ENCODE results near the gene MNX1.

MNX1 gene

GRCh38 chr7:157006205-157006747 is 4.2 kb downstream of the MNX1 start:
- no peak for TF ChIP-seq POLR2A (IDR thresholded peaks at IDR 0.05; ENCODE audit: low read depth, low read length)
- DNase-seq (ENCODE audit: insufficient read length, low spot score) (no peak), FAIRE-seq (no peak)

- DNase-seq (ENCODE audit: insufficient read length, low spot score) (no peak), FAIRE-seq (no peak)
- no peak for TF ChIP-seq POLR2A (IDR thresholded peaks at IDR 0.05; ENCODE audit: low read depth, low read length)
These were observed 4.8 kb downstream of the MNX1 start for GRCh38 chr7:157005456-157006204.

- no peak for TF ChIP-seq POLR2A (IDR thresholded peaks at IDR 0.05; ENCODE audit: low read depth, low read length)
- FAIRE-seq (no peak), DNase-seq (ENCODE audit: insufficient read length, low spot score) (no peak)
These were observed 5.7 kb downstream of the MNX1 start for GRCh38 chr7:157004521-157005455.

GRCh38 chr7:157003756-157004520 is 6.5 kb downstream of the MNX1 start:
- FAIRE-seq (no peak), DNase-seq (ENCODE audit: insufficient read length, low spot score) (no peak)
- TF ChIP-seq POLR2A (IDR thresholded peaks at IDR 0.05; ENCODE audit: low read depth, low read length): no peak

GRCh38 chr7:157003445-157003755 is 7.1 kb downstream of the MNX1 start:
- TF ChIP-seq POLR2A (IDR thresholded peaks at IDR 0.05; ENCODE audit: low read depth, low read length): no peak
- FAIRE-seq (no peak), DNase-seq (ENCODE audit: insufficient read length, low spot score) (no peak)

GRCh38 chr7:157002819-157003421 is 7.5 kb downstream of the MNX1 start:
- DNase-seq (ENCODE audit: insufficient read length, low spot score) (no peak), FAIRE-seq (no peak)
- TF ChIP-seq POLR2A (IDR thresholded peaks at IDR 0.05; ENCODE audit: low read depth, low read length): no peak

GRCh38 chr7:157001920-157002818 is 8.3 kb downstream of the MNX1 start:
- TF ChIP-seq POLR2A (IDR thresholded peaks at IDR 0.05; ENCODE audit: low read depth, low read length): no peak
- FAIRE-seq (no peak), DNase-seq (ENCODE audit: insufficient read length, low spot score) (no peak)

- TF ChIP-seq POLR2A (IDR thresholded peaks at IDR 0.05; ENCODE audit: low read depth, low read length): no peak
- no peak for FAIRE-seq
- no peak for DNase-seq (ENCODE audit: insufficient read length, low spot score)
These were observed 9.5 kb downstream of the MNX1 start for GRCh38 chr7:157000741-157001653.

- no peak for FAIRE-seq
These were observed 10.3 kb downstream of the MNX1 start for GRCh38 chr7:156999958-157000726.

GRCh38 chr7:156998988-156999957 is 11.2 kb downstream of the MNX1 start:
- TF ChIP-seq POLR2A (IDR thresholded peaks at IDR 0.05; ENCODE audit: low read depth, low read length): no peak
- no peak for FAIRE-seq
- no peak for DNase-seq (ENCODE audit: insufficient read length, low spot score)

More at GRCh38 chr7:156999958-157000726, 10.3 kb downstream of the MNX1 start:
- DNase-seq (ENCODE audit: insufficient read length, low spot score): no peak
- no peak for TF ChIP-seq POLR2A (IDR thresholded peaks at IDR 0.05; ENCODE audit: low read depth, low read length)
